Osteocyte (in vitro differentiated cells): Measurements from ENCODE around the gene PLEKHG3. TPM values are rescaled to one million over a fixed set of nuclear protein-coding genes. Genes with fewer than 3 reads are reported as not detected.

Experiments
- DNase-seq: peaks from one replicate; pipeline ENCODE4 v3.0.0; 2021; ENCODE audit warnings: mixed read lengths; ENCODE audit not compliant: unreplicated experiment; ENCODE audit errors: extremely low spot score
- H3K27ac Mint-ChIP-seq: one replicate; pipeline ENCODE4 v1.8.0; 2021; ENCODE audit warnings: mild to moderate bottlenecking, mixed read lengths; ENCODE audit not compliant: unreplicated experiment
- H3K27me3 Mint-ChIP-seq: one replicate; pipeline ENCODE4 v1.8.0; 2021; ENCODE audit warnings: mixed read lengths; ENCODE audit not compliant: unreplicated experiment
- H3K36me3 Mint-ChIP-seq: one replicate; pipeline ENCODE4 v1.8.0; 2021; ENCODE audit warnings: mixed read lengths; ENCODE audit not compliant: unreplicated experiment
- H3K4me1 Mint-ChIP-seq: one replicate; pipeline ENCODE4 v1.8.0; 2021; ENCODE audit warnings: mixed read lengths; ENCODE audit not compliant: unreplicated experiment
- H3K4me3 Mint-ChIP-seq: one replicate; pipeline ENCODE4 v1.8.0; 2021; ENCODE audit warnings: mild to moderate bottlenecking, moderate library complexity, mixed read lengths; ENCODE audit not compliant: unreplicated experiment
- H3K9me3 Mint-ChIP-seq: one replicate; pipeline ENCODE4 v1.8.0; 2021; ENCODE audit warnings: mixed read lengths; ENCODE audit not compliant: unreplicated experiment
- total RNA-seq: library from RNA; stranded (reverse); gene quantifications from 2 replicates; pipeline ENCODE4 v1.2.1, GENCODE V29; 2021
- TF ChIP-seq, protein P1 (sequence below): fragments of 200-600 bp; sonication (generic); IDR thresholded peaks from 2 replicates; pipeline ENCODE4 v1.5.0; 2021; ENCODE audit warnings: antibody characterized with exemption, mild to moderate bottlenecking, moderate library complexity

The PLEKHG3 gene
- total RNA-seq, 1 donor from 2014 or later, result 96.3 TPM

DNA sequence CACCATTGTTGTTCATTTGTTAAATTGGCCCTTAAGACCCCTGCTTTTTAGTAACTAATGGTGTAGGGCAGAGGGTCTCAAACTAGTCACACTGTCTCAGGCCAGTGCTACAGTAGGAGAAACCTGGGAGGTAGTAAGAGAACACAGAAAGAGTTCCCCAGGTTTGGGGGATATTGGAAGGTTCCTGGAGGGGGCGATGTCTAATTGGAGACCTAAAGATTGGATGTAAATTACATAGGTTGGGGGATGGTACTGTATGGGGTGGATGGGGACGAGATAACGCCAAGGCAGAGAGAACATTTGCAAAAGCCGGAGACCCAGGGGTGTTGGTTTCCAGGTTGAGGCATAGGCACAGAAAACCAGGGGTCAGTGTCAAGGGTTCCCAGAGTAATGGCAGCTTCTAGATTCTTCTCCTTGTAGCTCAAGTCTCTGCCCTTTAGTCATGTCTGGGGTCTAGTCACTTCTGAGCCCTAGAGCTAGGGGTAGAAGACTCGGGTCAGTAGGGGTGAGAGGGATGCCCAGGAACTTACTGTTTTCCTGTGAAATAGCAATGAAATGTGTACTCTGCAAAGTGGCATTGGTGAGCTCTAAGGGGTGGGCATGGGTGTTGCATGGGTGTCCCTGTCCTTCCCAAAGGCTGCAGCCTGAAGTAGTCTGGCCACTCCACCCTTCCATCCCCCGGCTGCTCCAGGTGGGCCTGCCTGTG lies 21.8 kb downstream of the PLEKHG3 start:
- Mint-ChIP-seq H3K9me3 (no peaks in the 10 kb centered on the region), H3K36me3 (peaks cover 22% of the 10 kb centered on the region), H3K4me3 (no peak overlapping the region), H3K27ac (no peak overlapping the region), H3K4me1 (peaks cover 63% of the 10 kb centered on the region), H3K27me3 (no peaks in the 10 kb centered on the region)
- TF ChIP-seq, protein P1, sequence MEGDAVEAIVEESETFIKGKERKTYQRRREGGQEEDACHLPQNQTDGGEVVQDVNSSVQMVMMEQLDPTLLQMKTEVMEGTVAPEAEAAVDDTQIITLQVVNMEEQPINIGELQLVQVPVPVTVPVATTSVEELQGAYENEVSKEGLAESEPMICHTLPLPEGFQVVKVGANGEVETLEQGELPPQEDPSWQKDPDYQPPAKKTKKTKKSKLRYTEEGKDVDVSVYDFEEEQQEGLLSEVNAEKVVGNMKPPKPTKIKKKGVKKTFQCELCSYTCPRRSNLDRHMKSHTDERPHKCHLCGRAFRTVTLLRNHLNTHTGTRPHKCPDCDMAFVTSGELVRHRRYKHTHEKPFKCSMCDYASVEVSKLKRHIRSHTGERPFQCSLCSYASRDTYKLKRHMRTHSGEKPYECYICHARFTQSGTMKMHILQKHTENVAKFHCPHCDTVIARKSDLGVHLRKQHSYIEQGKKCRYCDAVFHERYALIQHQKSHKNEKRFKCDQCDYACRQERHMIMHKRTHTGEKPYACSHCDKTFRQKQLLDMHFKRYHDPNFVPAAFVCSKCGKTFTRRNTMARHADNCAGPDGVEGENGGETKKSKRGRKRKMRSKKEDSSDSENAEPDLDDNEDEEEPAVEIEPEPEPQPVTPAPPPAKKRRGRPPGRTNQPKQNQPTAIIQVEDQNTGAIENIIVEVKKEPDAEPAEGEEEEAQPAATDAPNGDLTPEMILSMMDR, result no peak
- no peak for DNase-seq

DNA sequence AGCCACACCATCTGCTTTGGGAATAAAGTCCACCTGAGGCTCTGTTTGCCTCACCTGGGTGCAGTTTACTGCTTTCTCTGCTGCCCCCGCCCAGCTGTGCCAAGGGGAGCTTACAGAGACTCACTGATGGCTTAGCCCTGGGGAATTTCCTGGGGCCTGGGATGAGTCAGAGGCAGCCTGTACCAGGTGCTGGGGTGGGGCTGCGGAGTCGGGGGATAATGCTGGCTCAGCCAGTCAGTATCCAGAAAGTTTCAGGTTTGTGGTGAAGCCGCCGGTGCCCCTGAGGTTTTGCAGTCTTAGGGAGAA lies 22.3 kb downstream of the PLEKHG3 start:
- no peak for DNase-seq
- no peak overlapping the region for H3K4me3 Mint-ChIP-seq
- H3K9me3 Mint-ChIP-seq, result no peaks in the 10 kb centered on the region
- no peaks in the 10 kb centered on the region for H3K27me3 Mint-ChIP-seq
- TF ChIP-seq, protein P1, result no peak
- peaks cover 58% of the 10 kb centered on the region for H3K4me1 Mint-ChIP-seq
- H3K27ac Mint-ChIP-seq, result no peak overlapping the region
- peaks cover 27% of the 10 kb centered on the region for H3K36me3 Mint-ChIP-seq

DNA sequence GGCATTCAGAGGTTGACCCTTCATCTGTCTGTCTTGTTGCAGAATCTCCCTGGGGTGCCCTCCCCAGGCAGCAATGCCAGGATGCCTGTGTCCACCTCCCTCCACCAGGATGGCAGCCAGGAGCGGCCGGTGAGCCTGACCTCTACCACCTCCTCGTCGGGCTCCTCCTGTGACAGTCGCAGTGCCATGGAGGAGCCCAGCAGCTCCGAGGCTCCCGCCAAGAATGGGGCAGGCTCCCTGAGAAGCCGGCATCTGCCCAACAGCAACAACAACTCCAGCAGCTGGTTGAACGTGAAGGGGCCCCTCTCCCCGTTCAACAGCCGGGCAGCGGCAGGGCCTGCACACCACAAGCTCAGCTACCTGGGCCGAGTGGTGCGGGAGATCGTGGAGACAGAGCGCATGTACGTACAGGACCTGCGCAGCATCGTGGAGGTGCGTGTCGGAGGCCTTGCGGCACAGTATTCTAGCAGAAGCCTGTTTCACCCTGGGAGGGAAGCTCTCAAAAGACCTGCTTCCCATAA lies 23.4 kb downstream of the PLEKHG3 start:
- peaks cover 28% of the 10 kb centered on the region for H3K36me3 Mint-ChIP-seq
- no peak overlapping the region for H3K4me3 Mint-ChIP-seq
- H3K9me3 Mint-ChIP-seq, result no peaks in the 10 kb centered on the region
- peaks cover 47% of the 10 kb centered on the region for H3K4me1 Mint-ChIP-seq
- no peak for DNase-seq
- H3K27ac Mint-ChIP-seq, result no peak overlapping the region
- TF ChIP-seq, protein P1, result no peak
- H3K27me3 Mint-ChIP-seq, result no peaks in the 10 kb centered on the region

DNA sequence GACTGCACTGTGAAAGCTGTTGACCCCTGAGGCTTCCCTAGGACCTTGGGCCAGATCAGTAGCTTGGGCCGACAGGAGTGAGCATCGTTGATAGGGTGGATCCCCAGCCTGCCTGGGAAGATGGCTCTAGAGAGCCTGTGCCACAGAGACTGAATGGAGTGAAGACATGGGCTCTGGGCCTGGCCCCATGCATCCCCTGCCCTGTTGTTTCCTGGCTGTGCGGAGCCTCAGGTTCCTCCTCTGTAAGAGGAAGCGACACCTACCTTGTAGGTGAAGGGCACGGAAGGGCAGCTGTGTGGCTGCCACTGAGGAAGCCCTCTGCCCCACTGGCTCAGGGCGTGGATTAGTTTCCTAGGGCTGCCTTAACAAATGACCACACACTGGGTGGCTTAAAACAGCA lies 23.9 kb downstream of the PLEKHG3 start:
- TF ChIP-seq, protein P1, result no peak
- no peak overlapping the region for H3K27ac Mint-ChIP-seq
- no peak for DNase-seq
- H3K27me3 Mint-ChIP-seq, result no peaks in the 10 kb centered on the region
- H3K36me3 Mint-ChIP-seq, result peaks cover 30% of the 10 kb centered on the region
- H3K4me1 Mint-ChIP-seq, result peaks cover 44% of the 10 kb centered on the region
- no peak overlapping the region for H3K4me3 Mint-ChIP-seq
- H3K9me3 Mint-ChIP-seq, result no peaks in the 10 kb centered on the region

DNA sequence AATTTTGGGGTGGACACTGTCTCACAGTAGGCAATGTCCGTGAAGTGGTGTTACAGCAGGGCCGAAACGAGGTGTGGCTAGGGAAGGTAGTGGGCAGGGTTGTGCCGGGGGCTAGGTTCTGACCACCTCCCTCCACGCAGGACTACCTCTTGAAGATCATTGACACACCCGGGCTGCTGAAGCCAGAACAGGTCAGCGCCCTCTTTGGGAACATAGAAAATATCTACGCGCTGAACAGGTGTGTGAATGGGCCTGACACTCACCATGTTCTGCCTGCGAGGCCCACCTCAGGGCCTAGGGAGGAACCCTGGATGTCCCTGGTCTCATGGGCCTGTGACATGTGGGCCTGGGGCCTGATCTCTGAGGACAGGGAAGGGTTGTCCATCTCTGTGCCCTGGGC lies 24.6 kb downstream of the PLEKHG3 start:
- H3K36me3 Mint-ChIP-seq, result peaks cover 35% of the 10 kb centered on the region
- no peak for DNase-seq
- TF ChIP-seq, protein P1, result no peak
- H3K4me3 Mint-ChIP-seq, result no peak overlapping the region
- H3K9me3 Mint-ChIP-seq, result no peaks in the 10 kb centered on the region
- peaks cover 39% of the 10 kb centered on the region for H3K4me1 Mint-ChIP-seq
- H3K27ac Mint-ChIP-seq, result no peak overlapping the region
- no peaks in the 10 kb centered on the region for H3K27me3 Mint-ChIP-seq
